EH (cell line): ENCODE data around the gene OXLD1.

ENCODE experiments used
- DNase-seq: peaks from one replicate; pipeline ENCODE4 v3.0.0-alpha.2; 2015; ENCODE audit warnings: low read depth

OXLD1 gene

DNA sequence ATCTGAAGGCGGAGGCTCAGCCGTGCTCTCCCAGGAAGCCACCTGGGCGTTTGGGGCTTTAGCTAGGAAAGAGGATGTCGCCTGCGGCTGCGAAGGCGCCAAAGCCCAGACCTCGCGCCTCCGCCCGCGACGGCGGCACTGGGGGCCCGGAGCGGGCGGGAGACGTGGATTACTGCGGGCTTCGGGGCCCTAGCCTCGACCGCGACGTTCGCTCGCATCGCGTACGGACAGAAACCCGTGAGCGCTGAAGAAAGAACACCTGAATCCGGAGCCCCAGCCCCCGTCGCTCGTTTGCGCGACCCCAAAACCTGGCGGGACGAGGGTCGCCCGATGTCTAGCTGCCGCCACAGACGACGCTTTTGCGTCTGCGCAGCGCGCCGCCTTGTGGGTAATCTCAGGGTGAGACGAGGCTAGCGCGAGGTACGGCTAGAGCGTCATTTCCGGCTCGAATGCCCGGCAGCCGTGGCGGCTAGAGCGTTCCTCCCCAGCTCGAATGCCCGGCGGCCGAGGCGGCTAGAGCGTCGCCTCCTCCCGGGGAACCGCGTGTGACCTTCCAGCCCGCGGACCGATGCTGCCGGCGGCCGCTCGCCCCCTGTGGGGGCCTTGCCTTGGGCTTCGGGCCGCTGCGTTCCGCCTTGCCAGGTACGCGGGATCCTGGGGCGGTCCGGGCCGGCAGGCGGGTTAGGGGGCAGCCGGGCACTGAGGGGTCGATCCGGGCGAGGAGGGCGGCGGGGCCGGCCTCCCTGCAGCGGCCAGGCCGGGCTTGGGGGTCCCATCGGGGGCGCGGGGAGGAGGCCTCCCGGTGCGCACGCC is 36.7 kb upstream of the OXLD1 start, which contains the start of gene MRPL12:
TSS of gene MRPL12 (plus strand) at position 434 of the 813 bp plus-strand sequence. CDS start at position 569, 135 bp downstream.
- peak; percentile 91 for DNase-seq

DNA sequence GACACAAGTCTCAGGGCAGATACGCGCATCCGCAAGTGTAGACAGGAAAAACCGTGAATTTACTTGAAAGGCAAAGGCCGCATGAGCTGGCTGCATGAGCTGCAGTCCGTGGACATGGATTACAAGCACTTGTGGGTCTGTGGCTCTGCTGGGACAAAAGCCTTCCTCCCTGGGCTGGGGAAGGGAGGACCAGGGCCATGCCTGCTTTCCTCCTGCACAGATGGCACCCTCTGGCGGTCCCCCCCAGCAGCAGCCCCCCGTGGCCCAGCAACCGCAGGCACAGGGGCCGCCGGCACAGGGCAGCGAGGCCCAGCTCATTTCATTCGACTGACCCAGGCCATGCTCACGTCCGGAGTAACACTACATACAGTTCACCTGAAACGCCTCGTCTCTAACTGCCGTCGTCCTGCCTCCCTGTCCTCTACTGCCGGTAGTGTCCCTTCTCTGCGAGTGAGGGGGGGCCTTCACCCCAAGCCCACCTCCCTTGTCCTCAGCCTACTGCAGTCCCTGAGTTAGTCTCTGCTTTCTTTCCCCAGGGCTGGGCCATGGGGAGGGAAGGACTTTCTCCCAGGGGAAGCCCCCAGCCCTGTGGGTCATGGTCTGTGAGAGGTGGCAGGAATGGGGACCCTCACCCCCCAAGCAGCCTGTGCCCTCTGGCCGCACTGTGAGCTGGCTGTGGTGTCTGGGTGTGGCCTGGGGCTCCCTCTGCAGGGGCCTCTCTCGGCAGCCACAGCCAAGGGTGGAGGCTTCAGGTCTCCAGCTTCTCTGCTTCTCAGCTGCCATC is 35.1 kb upstream of the OXLD1 start:
- DNase-seq = peak; percentile 21

- DNase-seq = no peak
Observed at GRCh38 chr17:81700353-81701287, 34.2 kb upstream of the OXLD1 start.

DNA sequence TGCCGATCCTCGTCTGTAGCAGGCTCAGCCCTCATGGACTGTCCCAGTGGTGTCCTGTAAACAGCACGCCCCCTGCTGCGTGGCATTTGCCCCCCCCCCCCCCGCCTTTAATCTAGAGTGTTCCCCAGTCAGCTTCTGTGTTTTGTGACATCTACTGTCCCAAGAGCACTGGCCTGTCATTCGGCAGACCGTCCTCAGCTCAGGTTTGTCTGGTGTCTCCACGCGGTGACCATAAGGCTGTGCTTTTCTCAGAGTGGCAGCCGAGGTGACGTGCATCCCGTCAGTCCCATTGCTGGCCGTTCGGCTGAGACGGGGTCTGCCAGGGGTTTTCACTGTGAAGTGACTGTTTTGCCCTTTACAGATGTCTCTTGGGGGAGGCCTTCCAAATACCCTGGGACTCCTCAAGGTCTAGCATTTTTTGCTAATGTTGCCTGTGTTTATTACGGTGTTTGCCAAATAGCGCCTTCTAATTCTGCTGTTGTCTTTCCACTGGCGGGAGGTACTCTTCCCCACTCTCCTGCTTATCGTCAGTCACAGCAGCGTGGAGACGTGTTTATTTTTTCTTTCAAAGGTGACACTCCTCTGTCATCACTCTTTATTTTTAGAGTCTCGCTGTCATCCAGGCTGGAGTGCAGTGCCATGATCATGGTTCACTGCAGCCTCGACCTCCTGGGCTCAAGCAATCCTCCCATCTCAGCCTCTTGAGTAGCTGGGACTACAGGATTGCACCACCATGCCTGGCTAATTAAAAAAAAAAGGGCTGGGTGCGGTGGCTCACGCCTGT is 31.0 kb upstream of the OXLD1 start:
- no peak for DNase-seq

- DNase-seq = no peak
Observed at GRCh38 chr17:81696218-81696941, 30.0 kb upstream of the OXLD1 start.

DNA sequence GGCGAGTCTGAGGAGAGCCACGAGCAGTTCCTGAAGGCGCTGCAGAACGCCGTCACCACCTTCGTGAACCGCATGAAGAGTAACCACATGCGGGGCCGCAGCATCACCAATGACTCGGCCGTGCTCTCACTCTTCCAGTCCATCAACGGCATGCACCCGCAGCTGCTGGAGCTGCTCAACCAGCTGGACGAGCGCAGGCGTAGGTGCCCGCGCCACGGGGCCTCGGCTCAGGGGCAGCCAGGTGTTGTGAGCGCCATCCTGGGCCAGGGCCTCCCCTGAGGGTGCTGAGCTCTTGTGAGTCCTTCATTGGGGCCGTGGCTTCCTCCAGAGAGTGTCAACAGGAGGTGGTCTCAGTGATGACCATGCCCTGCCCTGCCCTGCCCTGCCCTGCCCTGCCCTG is 29.4 kb upstream of the OXLD1 start:
- no peak for DNase-seq

DNA sequence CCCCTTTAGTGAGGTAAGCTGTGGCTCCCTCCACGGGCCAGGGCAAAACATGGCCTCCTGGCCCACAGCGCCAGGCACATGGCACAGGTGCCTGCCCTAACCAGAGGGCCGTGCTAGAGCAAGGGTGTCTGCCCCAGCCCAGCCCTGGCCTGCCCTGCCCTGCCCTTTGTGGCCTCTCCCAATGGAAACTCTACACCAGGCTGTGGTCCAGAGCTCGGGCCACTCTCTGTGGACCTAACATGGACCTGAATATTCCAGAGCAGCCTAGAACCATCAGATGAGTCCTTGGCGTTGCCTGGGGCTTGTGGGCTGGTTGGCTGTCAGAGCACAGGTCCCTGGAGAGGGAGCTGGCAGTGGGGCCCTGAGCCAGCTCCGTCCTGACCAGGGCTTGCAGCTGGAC is 28.8 kb upstream of the OXLD1 start:
- no peak for DNase-seq

DNA sequence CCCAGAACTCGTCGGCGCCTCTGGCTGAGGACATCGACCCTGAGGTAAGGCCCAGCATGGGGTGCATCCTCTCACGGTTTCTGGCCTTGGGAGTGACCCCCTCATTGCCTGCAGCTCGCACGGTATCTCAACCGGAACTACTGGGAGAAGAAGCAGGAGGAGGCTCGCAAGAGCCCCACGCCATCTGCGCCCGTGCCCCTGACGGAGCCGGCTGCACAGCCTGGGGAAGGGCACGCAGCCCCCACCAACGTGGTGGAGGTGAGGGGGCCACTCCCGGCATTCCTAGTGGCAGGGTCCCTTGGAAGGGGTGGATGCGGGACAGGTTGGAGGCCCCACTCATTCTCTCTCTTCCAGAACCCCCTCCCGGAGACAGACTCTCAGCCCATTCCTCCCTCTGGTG is 28.4 kb upstream of the OXLD1 start:
- no peak for DNase-seq

DNA sequence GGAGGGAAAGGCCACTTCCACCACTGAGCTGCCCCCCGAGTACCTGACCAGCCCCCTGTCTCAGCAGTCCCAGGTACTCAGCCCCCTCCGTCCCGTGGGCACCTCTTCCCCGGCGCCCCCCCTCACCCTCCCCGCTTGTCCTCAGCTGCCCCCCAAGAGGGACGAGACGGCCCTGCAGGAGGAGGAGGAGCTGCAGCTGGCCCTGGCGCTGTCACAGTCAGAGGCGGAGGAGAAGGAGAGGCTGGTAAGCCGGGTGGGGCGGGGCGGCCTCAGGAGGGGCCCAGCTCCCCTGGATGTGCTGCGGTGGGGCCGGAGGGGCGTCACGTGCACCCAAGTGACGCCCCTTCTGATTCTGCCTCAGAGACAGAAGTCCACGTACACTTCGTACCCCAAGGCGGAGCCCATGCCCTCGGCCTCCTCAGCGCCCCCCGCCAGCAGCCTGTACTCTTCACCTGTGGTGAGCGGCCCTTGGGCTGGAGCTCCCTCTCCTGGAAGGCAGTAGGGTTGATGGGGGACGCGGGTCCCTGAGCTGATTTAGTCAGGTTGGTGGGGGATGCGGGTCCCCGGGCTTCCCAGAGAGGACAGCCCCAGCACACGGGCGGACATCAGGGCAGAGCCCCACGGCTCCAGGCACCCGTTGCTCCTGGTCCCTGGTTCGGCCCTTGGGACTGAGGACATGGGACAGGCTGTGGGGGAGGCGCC is 27.3 kb upstream of the OXLD1 start:
- DNase-seq = no peak

- DNase-seq = no peak
Observed at GRCh38 chr17:81691608-81692007, 25.2 kb upstream of the OXLD1 start.

DNA sequence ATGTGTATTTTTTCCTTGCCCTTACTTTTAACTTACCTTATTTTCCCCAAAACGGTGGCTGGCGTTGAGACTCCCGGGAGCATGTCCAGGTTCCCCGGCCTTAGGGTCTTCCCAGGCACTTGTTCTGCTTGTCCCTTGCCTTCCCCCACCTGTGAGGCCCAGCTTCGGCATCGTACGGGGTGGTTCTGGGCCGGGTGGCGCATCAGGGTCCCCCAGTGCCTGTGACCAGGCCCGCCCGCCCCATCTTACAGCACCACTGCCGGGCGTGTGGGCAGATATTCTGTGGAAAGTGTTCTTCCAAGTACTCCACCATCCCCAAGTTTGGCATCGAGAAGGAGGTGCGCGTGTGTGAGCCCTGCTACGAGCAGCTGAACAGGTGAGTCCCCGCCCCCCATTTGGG is 24.8 kb upstream of the OXLD1 start:
- DNase-seq = no peak

DNA sequence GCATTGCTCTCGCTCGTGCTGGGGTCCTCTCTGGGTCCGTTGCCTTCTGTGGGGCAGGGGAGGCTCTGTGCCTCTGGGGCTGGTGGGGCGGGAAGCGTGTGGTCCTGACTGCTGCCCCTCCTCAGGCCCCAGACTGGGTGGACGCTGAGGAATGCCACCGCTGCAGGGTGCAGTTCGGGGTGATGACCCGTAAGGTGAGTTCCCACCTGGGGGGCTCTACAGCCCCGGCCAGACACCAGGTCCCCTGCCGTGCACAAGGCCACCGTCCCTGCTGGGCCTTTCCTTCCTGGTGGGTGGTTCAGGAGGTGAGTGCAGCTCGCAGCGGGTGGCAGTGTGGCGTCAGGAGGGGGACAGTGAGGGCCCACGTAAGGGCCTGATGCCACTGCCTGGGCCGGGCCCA is 24.1 kb upstream of the OXLD1 start:
- DNase-seq = no peak

- no peak for DNase-seq
Observed at GRCh38 chr17:81690066-81690465, 23.7 kb upstream of the OXLD1 start.

- no peak for DNase-seq
Observed at GRCh38 chr17:81688616-81689015, 22.2 kb upstream of the OXLD1 start.

- DNase-seq = no peak
Observed at GRCh38 chr17:81687770-81688541, 21.6 kb upstream of the OXLD1 start.

DNA sequence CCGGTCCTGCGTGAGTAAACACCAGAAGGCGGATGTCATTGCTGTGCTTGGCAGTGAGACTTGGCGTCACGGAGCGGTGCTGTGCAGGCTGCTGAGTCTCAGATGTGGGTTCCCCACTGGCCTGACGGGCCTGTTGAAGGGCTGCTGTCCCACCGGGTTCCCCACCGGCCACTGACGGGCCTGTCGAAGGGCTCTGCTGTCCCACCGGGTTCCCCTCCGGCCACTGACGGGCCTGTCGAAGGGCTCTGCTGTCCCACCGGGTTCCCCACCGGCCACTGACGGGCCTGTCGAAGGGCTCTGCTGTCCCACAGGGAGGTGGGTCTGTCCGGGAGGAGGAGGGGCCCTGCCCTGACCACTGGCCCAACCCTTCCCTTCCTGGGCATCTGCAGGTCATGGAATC is 20.2 kb upstream of the OXLD1 start:
- no peak for DNase-seq

DNA sequence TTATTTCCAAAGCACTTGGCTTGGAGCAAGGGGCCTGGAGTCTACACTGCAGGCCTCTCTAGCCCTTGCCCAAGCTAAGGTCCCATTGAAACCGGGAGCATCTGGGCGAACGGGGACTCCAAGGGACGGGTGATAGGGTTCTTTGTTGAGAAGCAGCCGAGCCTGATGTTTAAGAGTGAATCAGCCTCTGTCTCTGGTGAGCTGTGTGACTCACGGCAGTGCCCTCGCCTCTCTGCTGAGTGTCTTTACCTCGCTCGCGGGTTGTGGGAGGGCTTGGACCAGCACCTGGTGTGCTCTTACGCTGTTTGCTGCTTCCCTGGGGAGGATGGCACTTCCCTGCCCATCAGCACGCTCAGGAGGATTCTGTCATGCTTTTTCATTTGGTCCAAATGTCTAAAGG is 18.7 kb upstream of the OXLD1 start:
- DNase-seq = peak; percentile 74

DNA sequence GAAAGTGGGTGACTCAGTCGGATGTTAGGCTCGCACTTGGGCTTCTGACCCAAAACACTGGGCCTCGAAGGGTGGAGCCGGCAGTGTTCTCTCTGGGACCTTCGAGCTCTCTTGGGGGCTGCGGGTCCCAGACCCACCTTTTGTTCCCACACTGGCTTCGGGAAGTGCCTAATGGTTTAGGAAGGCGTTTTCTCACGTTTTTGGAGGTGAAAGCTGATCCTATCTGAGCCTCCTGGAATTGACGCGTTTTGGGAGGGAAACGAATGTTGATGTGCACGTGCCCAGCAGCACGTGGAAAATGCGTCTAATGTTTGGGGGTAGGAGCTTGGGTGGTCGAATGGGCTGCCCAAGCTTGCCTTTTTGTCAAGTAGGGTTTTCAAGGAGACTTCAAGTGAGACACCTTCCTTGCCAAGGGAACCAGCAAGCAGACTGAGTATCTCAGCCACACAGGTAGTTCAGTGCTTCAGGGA is 18.1 kb upstream of the OXLD1 start:
- no peak for DNase-seq
